A204.1 (cell line): ENCODE measurements around the gene CAPG.
"Not testable (repeated sequence)": the region's sequence is repeated elsewhere in the genome, so short reads cannot be mapped to it uniquely, and the experiment has no call there.

Source experiments
- FAIRE-seq: peaks from 2 replicates; lab custom pipeline; 2012; peaks lifted over from hg19 to GRCh38; lab: Jason Lieb, UNC

Gene CAPG

GRCh38 chr2:85396531-85397470 is 13.4 kb downstream of the CAPG start:
- FAIRE-seq = no peak

- no peak for FAIRE-seq
These were observed 14.2 kb downstream of the CAPG start for GRCh38 chr2:85395912-85396475.

- FAIRE-seq = no peak
These were observed 15.2 kb downstream of the CAPG start for GRCh38 chr2:85394976-85395375.

GRCh38 chr2:85394261-85394681 is 15.9 kb downstream of the CAPG start:
- FAIRE-seq = no peak

GRCh38 chr2:85393836-85394235 is 16.3 kb downstream of the CAPG start:
- no peak for FAIRE-seq

GRCh38 chr2:85390941-85391669 is 19.1 kb downstream of the CAPG start:
- no peak for FAIRE-seq

GRCh38 chr2:85388878-85389538 is 21.2 kb downstream of the CAPG start:
- no peak for FAIRE-seq

- no peak for FAIRE-seq
These were observed 22.4 kb downstream of the CAPG start for GRCh38 chr2:85387754-85388153.

GRCh38 chr2:85385746-85386145 is 24.4 kb downstream of the CAPG start:
- no peak for FAIRE-seq

- FAIRE-seq = no peak
These were observed 26.3 kb downstream of the CAPG start for GRCh38 chr2:85383850-85384249.

- not testable (repeated sequence) for FAIRE-seq
These were observed 27.0 kb downstream of the CAPG start for GRCh38 chr2:85383151-85383550.

- no peak for FAIRE-seq
These were observed 30.1 kb downstream of the CAPG start for GRCh38 chr2:85380048-85380447.

- no peak for FAIRE-seq
These were observed 31.9 kb downstream of the CAPG start for GRCh38 chr2:85378257-85378656.

- FAIRE-seq = no peak
These were observed 33.1 kb downstream of the CAPG start for GRCh38 chr2:85377083-85377482.

- FAIRE-seq = no peak
These were observed 33.7 kb downstream of the CAPG start for GRCh38 chr2:85376291-85377065.

- FAIRE-seq = no peak
These were observed 39.1 kb downstream of the CAPG start for GRCh38 chr2:85371045-85371444.

GRCh38 chr2:85369500-85369899 is 40.7 kb downstream of the CAPG start:
- no peak for FAIRE-seq

GRCh38 chr2:85368921-85369320 is 41.2 kb downstream of the CAPG start:
- no peak for FAIRE-seq

- no peak for FAIRE-seq
These were observed 43.0 kb downstream of the CAPG start for GRCh38 chr2:85367180-85367579.

GRCh38 chr2:85362653-85363387 is 47.3 kb downstream of the CAPG start:
- not testable (repeated sequence) for FAIRE-seq

GRCh38 chr2:85357736-85358135 is 52.4 kb downstream of the CAPG start:
- no peak for FAIRE-seq
